HL-60 (cell line): Measurements from ENCODE around the gene GMPPA.

Experiments used
- DNase-seq, 2 experiments: peaks; one replicate each; pipeline ENCODE4 v3.0.0-alpha.2; 2010 to 2020; ENCODE audit warnings: low read depth in 1 of 2, low spot score in 1 of 2
- H3K27ac ChIP-seq: fragments of 250-450 bp; sonication (Bioruptor Pico); replicated peaks from 2 replicates; pipeline ENCODE4 v1.5.1; 2020; ENCODE audit warnings: mild to moderate bottlenecking, moderate library complexity
- H3K27me3 ChIP-seq: fragments of 250-450 bp; sonication (Bioruptor Pico); 2 replicates; pipeline ENCODE4 v1.5.1; 2021; ENCODE audit warnings: mild to moderate bottlenecking, moderate library complexity; ENCODE audit not compliant: insufficient read depth, poor library complexity, severe bottlenecking
- H3K4me3 ChIP-seq: replicated peaks from 2 replicates; pipeline ENCODE4 v1.5.1; 2011; ENCODE audit warnings: mild to moderate bottlenecking, control low read depth, low read length; ENCODE audit not compliant: insufficient read depth
- CTCF ChIP-seq: IDR thresholded peaks from one replicate; pipeline ENCODE4 v1.5.1; 2011; ENCODE audit warnings: low read length, control low read depth, inconsistent platforms; ENCODE audit not compliant: insufficient read depth
- GABPA ChIP-seq: IDR thresholded peaks from 2 replicates; pipeline ENCODE4 v1.6.1; 2012; ENCODE audit warnings: low read depth
- POLR2AphosphoS5 ChIP-seq: IDR thresholded peaks from 2 replicates; pipeline ENCODE4 v1.6.1; 2012; ENCODE audit warnings: low read depth
- SPI1 ChIP-seq: IDR thresholded peaks from 2 replicates; pipeline ENCODE4 v1.6.1; 2012; ENCODE audit warnings: low read depth, mild to moderate bottlenecking, borderline replicate concordance
- TF ChIP-seq, protein P1 (sequence below): IDR thresholded peaks from 2 replicates; pipeline ENCODE4 v1.6.1; 2012; ENCODE audit warnings: low read depth; ENCODE audit not compliant: insufficient replicate concordance

The GMPPA gene

DNA sequence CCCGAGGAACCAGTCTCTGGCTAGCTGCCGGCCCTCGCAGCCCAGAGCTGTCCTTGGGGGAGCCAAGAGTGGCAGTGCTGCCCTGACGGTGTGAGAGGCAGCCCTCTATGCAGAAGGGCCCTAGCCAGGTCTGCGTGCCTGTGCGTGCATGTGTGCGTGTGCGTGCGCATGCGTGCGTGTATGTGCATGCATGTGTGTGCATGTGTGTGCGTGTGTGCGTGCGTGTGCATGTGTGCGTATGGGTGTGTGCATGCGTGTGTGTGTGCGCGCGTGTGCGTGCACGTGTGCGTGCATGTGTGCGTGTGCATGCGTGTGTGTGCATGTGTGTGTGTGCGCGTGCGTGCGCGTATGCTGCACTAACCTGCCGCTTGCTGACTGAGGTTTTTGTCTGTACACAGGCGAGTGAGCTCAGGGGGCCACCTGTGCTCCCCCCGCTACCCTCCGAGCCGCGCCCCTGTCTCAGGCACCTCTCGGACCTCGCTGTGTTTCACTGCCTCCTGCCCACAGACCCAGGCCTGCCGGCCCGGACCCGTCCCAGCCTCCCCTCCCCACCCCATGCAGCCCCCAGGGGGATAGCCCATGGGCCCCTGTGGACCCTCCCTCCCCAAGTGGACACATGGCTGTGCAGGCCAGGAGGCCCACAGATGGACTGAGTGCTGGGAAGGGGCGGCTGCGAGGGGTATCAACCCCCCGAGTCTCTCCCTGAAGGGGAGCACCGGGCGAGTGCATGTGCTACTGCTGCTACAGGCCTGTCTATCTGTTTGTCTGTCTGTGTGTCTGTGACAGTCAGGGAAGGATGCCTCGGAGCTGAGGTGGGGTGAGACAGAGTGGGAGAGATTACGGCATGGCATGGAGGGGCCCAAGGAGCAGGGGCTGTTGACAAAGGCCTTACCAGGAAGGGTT, 32.8 kb upstream of the GMPPA start:
- no peak overlapping the region for H3K27ac ChIP-seq
- DNase-seq, result no peak
- no peak overlapping the region for H3K4me3 ChIP-seq
- H3K27me3 ChIP-seq, result no peaks in the 10 kb centered on the region
- TF ChIP-seq SPI1 (no peak), CTCF (no peak), GABPA (no peak), POLR2AphosphoS5 (no peak)
- TF ChIP-seq, protein P1, sequence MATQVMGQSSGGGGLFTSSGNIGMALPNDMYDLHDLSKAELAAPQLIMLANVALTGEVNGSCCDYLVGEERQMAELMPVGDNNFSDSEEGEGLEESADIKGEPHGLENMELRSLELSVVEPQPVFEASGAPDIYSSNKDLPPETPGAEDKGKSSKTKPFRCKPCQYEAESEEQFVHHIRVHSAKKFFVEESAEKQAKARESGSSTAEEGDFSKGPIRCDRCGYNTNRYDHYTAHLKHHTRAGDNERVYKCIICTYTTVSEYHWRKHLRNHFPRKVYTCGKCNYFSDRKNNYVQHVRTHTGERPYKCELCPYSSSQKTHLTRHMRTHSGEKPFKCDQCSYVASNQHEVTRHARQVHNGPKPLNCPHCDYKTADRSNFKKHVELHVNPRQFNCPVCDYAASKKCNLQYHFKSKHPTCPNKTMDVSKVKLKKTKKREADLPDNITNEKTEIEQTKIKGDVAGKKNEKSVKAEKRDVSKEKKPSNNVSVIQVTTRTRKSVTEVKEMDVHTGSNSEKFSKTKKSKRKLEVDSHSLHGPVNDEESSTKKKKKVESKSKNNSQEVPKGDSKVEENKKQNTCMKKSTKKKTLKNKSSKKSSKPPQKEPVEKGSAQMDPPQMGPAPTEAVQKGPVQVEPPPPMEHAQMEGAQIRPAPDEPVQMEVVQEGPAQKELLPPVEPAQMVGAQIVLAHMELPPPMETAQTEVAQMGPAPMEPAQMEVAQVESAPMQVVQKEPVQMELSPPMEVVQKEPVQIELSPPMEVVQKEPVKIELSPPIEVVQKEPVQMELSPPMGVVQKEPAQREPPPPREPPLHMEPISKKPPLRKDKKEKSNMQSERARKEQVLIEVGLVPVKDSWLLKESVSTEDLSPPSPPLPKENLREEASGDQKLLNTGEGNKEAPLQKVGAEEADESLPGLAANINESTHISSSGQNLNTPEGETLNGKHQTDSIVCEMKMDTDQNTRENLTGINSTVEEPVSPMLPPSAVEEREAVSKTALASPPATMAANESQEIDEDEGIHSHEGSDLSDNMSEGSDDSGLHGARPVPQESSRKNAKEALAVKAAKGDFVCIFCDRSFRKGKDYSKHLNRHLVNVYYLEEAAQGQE, result no peak

DNA sequence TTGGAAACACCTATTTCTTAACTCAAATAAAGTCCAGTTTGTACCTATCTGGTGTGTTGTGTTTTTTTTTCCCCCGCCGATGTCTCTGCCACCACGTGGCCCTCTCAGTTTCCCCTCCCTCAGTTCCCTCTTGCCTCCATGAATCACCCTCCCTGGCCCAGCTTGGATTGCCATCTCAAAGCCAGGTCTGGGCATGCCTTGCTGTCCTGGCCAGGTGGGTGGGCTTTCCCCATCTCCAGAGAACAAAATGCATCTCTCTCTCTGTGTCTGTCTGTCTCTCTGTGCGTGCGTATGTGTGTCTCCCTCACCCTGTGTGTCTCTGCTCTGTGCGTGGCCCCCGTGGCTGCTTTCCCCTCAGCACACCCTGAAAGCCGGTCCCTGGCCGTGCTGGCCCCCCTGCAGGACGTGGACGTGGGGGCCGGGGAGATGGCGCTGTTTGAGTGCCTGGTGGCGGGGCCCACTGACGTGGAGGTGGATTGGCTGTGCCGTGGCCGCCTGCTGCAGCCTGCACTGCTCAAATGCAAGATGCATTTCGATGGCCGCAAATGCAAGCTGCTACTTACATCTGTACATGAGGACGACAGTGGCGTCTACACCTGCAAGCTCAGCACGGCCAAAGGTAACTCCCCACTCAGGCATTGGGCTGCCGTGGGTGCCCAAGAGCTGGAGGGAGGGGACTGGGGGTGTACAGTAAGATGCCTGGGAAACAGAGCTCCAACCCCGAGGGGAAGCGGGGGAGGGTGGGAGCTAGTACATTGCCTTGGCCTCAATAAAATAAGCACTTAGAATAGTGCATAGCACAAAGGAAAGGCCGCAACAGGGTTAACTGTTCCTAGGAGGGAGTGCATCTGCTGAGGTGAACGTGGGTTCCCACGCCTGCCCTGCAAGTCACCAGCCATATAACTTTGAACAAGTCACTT, 31.6 kb upstream of the GMPPA start:
- H3K27ac ChIP-seq, result no peak overlapping the region
- DNase-seq, result no peak

More for the DNA sequence above, 31.6 kb upstream of the GMPPA start:
- TF ChIP-seq POLR2AphosphoS5 (no peak), SPI1 (no peak), CTCF (no peak), GABPA (no peak)
- TF ChIP-seq, protein P1, result no peak
- H3K4me3 ChIP-seq, result no peak overlapping the region
- H3K27me3 ChIP-seq, result no peaks in the 10 kb centered on the region
